Activated CD4-positive, CD25-positive, alpha-beta regulatory T cell treated with anti-CD3 and anti-CD28 coated beads, Interleukin-2, amount 50 U/mL, for 24 hours (primary cell): ENCODE results near the gene TNFSF12.
"Not testable (repeated sequence)": the region's sequence is repeated elsewhere in the genome, so short reads cannot be mapped to it uniquely, and the experiment has no call there.

ENCODE experiments used
- ATAC-seq, 2 donors: fragments of 150-1000 bp; cut with Tn5 transposase; one replicate each; pipeline ENCODE4 v1.10.0; 2021; ENCODE audit warnings: mild to moderate bottlenecking in 1 of 2, moderate library complexity in 1 of 2

Gene TNFSF12

GRCh38 chr17:7589204-7589868, 40.5 kb downstream of the TNFSF12 start:
- ATAC-seq: peak; percentile 75 to 76

DNA sequence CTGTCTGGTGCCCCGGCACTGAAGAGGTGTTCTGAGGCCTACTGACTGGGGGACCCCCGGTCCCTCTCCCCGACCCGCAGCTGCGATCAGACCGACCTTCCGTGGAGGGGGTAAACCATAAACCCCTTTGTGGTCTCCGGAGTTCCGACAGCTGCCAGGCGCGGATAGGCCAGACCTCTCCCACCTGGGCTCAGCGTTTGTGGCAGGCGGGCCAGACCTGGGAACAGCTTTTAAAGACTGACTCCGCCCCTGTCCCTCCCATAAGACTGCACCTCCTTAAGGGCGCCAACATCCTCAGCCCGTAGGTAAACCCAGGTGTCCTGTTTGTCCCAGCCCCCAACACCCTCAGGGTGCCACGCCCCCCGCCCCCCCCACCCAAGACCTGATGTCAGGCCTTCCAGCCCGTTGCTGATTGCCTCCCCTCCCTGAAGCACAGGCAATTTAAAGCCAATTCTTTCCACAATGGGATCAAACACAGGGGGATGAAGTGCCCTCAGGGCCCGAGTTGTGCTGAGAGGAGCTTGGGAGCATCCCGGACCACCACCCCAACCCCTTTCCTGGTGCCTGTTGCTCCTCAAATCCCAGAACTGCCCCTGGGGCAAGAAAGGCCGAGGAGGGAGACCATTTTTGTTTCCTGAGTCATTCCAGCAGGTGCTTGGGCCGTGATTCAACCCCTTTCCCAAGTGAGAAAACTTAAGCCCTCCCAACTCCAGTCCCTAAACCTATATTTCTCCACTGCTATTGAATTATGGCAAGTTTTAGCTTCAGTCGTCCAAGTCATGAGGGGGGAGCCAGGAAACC, 41.2 kb downstream of the TNFSF12 start, which contains the start of gene SOX15:
Gene SOX15 (minus strand): TSS at position 204 of the 801 bp plus-strand sequence. CDS start 418 bp downstream, outside the sequence.
- ATAC-seq: no peak

DNA sequence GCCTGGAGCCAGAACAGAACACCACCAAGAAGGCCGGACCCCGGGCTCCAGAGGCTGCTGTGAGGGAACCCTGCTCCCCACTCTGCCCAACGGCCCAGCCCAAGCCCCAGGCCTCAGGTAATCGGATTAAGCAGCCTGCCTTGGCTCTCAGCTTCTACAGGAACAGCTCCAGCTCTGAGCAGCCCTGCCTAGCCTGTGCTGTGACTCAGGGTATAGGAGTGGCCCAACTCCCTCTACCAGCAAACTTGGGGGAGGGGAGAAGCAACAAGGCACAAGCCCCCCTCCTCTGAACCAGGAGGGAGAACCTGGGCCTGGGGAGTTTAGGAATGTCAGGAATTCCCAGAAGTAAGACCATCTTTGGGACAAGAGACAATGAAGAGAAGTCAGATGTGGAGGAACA, 41.9 kb downstream of the TNFSF12 start:
- no peak for ATAC-seq

DNA sequence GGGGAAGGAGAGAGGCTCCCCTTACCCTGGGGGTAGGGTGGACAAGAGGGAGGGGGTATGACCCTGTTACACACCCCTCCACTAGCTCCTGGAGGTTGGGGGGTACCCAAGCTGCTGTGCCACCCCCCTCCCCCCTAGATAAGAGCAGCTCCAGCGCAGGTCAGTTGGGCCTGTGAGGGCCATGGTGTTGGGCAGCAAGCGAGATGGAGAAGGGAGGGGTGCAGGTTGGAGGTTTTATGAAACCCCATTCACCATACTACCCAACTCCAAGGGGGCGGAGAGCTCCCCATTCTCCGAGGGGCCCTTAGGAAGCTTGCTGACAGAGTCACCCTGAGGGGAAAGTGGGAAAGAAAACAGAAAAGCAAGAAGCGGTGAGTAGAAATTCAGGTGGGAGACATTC, 42.7 kb downstream of the TNFSF12 start:
- no peak for ATAC-seq

DNA sequence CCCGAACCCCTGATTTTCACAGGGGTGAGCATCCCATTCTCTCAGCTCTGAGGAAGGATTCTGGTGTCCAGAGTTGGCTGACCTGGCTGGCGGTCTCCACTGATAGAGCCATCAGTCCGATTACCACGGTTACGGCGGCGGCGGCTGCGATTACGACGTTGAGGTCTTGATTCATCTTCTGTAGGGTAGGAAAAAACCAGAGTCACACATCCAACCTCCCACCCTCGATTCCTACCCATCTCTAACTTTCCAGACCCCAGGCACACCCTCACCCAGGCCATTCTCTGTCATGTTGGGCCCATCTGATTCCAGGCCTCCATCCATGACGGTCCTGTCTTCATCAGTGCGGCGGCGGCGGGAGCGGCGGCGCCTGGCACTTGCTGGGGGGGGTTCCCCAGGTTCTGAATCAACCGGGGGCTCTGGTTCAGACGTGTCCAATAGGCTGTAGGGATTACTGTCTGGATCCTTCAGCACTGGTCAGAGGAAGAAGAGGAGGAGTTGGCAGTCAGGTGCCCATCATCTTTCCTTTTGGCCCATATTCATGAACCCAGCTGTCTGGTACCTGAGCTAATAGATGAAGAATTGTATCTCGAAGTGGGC, 43.7 kb downstream of the TNFSF12 start:
- no peak for ATAC-seq

- ATAC-seq: no peak
These were observed 44.4 kb downstream of the TNFSF12 start for GRCh38 chr17:7593296-7593695.

DNA sequence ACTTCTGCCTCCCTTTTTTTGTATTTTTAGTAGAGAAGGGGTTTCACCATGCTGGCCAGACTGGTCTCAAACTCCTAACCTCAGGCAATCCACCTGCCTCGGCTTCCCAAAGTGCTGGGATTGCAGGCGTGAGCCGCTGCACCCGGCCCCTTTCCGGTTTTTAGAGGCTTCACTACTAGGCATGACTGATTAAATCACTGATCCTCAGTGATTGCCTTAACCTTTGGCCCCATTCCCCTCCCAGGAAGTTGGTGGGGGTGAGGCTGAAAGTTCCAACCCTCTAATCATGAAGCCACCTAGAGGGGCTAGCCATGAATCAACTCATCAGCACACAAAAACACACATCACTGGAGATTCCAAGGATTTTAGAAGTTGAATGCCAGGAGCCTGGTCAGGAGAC, 48.7 kb downstream of the TNFSF12 start:
- ATAC-seq: not testable (repeated sequence)

DNA sequence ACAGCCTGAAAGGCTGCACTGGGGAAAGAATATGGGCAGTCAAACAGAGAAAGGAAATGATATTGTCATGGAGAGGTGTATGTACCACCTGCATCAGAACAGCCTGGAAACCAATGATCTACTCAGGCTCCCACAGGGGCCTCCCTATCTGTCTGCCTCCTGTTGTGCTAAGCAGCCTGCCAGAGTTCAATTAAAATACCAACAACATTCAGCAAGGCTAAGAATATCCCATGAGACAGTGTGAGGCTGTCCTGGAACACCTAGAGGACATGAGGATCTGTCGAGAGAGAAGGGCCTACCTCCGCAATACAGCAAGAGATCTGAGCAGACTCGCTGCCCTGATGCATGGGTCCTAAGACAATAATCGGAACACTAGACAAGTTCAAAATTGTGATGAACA, 57.4 kb downstream of the TNFSF12 start:
- ATAC-seq: no peak
